Hematopoietic multipotent progenitor cell treated with erythropoietin and hydrocortisone succinate and interleukin-3 and kit ligand, for 6 days (in vitro differentiated cells): Measurements from ENCODE around the gene SLC25A17.
"Not testable (repeated sequence)": the region's sequence is repeated elsewhere in the genome, so short reads cannot be mapped to it uniquely, and the experiment has no call there.

Experiments
- DNase-seq: peaks from one replicate; pipeline ENCODE4 v3.0.0-alpha.2; 2015

SLC25A17 gene

GRCh38 chr22:40753114-40753513, 66.0 kb downstream of the SLC25A17 start:
- DNase-seq = no peak

GRCh38 chr22:40751250-40751649, 67.9 kb downstream of the SLC25A17 start:
- no peak for DNase-seq

DNA sequence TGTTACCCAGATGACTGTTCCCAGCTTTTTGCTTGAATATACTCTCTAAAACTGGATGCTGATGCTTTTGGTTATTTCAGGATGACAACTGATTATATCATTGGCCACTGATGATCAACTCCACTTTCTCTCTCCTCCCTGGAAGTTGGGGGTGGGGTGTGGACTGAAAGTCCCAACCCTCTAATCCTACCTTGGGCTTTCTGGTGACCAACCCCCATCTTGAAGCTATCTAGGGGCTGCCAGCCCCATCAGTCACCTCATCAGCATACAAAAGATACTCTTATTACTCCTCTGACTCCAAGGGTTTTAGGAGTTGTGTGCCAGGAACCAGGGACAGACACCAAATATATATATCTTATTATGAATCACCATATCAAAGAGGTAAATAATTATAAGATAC, 69.3 kb downstream of the SLC25A17 start:
- no peak for DNase-seq

- DNase-seq = no peak
Measured at GRCh38 chr22:40748388-40749355, 70.5 kb downstream of the SLC25A17 start.

- no peak for DNase-seq
Measured at GRCh38 chr22:40747361-40747760, 71.8 kb downstream of the SLC25A17 start.

GRCh38 chr22:40746428-40747220, 72.5 kb downstream of the SLC25A17 start:
- DNase-seq = no peak

- DNase-seq = peak; percentile 18
Measured at GRCh38 chr22:40743768-40744167, 75.4 kb downstream of the SLC25A17 start.

DNA sequence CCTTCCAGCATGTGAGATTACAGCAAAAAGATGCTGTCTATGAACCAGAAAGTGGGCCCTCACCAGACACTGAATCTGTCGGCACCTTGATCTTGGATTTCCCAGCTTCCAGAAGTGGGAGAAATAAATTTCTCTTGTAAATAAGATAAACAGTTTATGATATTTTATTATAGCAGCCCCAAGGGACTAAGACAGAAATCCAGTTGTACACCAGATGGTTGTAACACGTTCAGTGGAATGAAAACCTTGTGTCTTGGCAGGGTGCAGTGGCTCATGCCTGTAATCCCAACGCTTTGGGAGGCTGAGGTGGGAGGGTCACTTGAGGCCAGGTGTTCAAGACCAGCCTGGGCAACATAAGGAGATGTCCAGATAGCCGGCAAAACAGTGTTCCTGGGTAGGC, 78.0 kb downstream of the SLC25A17 start:
- no peak for DNase-seq

DNA sequence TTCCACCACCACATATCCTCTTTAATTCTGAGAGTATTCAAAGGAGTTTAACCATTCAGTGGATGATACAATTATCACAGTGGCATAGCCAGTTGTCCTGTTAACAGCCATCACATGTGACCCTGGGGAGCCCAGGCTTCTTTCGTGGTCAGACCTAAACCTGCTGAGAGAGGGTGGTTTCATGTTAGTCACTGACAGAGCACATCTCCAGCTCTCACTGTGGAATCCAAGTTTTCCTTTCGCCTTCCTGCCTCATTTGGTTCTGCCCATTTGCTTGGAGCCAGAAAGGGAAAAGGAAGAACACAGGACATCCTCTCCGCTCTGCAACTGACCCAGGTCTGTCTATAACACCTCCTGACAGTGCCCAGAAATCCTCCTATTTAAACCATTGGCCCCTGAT, 79.4 kb downstream of the SLC25A17 start:
- DNase-seq = no peak

- DNase-seq = no peak
Measured at GRCh38 chr22:40733919-40734318, 85.2 kb downstream of the SLC25A17 start.

DNA sequence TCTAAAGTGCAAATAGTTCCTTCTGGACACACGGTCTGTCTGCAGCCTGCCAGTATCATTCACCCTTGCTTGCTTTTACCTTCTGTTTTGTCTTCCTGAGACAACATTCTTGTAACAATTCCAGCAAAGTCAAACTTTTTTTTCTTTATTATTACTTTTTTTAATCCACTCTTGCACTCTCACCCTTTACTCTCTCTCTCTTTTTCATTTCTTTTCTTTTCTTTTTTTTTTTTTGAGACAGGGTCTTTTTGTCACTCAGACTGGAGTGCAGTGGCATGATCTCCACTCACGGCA, 86.2 kb downstream of the SLC25A17 start:
- no peak for DNase-seq

DNA sequence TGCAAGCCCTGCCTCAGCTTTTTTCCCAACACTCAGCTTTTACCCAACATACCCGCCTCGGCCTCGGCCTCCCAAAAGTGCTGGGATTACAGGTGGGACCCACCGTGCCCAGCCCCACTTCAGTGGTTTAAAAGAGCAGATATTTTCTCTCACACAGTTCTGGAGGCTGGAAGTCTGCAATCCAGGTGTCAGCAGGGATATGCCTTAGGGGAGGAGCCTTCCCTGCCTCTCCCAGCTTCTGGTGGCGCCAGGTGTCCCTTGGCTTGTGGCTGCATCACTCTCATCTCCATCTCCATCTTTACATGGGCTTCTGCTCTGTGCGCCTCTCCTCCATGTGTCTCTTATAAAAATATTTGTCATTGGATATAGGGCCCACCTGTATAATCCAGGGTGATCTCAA, 89.9 kb downstream of the SLC25A17 start:
- no peak for DNase-seq

DNA sequence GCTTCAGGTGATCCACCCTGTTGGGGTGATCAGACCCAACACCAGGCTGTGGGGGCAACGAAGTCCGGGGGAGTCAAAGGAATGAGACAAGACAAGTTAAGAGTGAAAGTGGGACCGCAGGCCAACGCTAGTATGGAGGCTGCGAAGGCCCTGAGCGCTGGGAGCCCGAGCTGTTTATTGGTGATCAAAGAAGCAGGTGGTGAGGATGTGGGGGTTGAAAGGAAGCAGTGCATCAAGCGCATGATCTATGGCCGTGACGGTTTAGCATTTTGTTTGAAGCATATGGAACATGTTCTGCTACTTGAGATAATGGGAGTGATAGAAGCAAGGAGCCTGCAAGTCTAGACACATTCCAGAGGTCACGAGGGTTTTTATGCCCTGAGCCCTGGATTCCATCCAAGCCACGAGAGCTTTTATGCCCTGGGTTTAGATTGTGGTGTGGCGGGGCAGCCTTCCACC, 90.4 kb downstream of the SLC25A17 start:
- DNase-seq = peak; percentile 65

DNA sequence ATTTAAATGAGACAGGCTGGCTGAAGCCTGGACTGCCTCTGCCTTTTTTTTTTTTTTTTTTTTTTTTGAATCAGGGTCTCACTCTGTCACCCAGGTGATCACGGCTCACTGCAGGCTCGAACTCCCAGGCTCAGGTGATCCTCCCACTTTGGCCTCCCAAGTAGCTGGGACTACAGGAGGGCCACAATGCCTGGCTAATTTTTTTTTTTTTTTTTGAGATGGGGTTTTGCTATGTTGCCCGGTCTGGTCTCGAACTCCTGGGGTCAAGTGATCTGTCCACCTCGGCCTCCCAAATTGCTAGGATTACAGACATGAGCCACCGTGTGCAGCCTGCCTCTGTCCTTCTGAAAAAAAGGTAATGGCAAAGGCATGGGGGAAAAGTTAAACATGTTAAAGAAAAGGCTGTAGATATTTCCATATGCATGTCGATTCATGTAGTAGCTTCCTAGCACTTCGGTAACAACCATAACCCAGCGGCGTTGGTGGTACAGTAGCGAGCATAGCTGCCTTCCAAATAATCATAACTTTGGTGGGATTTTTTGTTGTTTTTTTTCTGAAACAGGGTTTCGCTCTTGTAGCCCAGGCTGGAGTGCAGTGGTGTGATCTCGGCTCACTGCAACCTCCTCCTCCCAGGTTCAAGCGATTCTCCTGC, 91.1 kb downstream of the SLC25A17 start:
- DNase-seq = no peak

DNA sequence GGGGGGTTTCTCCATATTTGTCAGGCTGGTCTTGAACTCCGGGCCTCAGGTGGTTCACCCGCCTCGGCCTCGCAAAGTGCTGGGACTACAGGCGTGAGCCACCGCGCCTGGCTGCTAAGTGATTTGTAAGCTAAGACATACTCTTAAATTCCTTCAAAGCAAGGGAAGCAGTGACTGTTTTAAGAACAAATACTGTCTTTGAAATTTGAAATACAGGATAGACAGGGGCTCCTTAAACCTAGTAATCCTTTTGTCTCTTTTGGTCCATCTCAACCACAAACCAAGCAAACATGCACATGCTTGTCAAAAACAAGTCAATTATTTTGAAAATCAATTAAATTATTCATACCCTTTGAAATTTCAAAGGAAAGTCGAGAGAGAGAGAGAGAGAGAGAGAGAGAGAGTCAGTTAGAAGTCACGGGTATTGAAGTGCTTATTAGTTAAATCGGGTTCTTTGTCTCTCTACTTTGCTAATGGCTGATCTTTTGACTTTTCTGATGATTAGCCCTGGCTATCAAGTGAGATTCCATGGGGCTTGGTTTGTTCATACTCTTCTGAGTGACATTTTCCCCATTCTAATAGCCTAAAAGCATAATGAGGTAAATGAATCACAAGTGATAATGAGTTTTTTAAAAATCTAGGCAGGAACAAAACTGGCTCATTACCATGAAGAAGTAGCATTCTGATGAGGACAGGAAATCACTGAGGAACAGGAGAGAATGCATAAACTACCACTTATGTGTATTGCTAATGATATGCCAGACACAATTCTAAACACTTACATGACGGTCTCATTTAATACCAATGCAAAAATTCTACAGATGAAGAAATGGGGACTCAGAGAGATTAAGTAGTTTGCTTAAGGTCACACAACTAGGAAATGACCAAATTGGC, 91.8 kb downstream of the SLC25A17 start:
- no peak for DNase-seq

DNA sequence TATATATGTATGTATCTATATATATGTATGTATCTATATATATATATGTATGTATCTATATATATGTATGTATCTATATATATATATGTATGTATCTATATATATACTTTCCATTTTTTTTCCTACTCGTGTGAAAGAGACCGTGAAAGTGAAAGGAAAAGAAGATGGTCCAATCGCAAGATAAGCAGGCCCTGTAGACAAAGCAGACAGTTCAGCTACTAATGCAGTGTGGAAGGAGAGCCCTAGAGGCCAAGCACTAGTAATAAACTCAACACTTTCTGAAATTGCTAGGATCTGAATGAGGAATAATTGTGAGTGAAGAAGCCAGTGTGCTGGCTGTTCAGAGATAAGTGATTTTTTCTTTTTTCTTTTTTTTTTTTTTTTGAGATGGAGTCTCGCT, 92.6 kb downstream of the SLC25A17 start:
- peak; percentile 80 for DNase-seq

GRCh38 chr22:40723396-40723933, 95.7 kb downstream of the SLC25A17 start:
- DNase-seq = no peak

DNA sequence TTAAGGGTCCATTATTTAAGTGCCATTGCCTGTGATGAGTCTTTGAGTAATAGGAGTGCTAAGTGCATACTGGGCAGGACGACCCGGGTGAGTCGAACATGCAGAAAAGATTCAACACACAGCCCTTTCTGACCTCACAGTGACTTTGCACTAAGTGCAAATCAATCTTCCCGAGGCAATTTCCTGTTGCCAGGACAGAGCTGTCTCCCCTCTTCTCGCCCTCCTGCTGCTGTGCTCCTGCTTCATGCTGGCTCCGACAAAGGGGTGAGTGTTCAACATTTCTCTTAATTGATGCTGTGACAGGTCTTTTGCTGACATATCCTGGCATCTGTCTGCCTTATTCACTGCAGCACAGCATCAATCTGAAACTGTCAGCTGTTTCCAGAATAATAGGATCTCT, 97.9 kb downstream of the SLC25A17 start:
- no peak for DNase-seq

DNA sequence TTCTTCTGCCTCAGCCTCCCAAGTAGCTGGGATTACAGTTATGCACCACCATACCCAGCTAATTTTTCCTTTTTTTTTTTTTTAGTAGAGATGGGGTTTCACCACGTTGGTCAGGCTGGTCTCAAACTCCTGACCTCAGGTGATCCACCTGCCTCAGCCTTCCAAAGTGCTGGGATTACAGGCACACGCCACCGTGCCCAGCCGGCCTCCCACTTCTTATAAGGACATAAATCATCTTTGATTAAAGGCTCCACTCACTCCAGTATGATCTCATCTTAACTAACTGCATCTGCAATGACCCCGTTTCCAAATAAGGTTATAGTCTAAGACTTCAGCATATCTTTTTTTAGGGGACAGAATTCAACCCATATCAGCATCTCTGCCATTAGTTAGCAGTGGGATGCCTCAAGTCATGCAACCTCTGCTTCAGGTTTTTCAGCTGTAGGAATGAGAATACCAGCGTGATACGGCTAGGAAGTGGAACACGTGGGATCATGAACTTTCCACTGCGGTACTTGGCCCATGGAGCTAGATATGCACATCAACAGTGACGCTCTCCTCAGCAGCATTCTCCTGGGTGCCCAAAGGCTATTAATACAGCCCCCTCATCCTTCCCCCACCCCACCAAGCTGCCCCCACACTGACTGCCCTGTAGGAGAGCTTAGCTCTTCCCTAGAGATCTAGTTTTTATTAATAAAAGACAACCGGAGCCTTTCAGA, 98.4 kb downstream of the SLC25A17 start:
- DNase-seq = no peak

DNA sequence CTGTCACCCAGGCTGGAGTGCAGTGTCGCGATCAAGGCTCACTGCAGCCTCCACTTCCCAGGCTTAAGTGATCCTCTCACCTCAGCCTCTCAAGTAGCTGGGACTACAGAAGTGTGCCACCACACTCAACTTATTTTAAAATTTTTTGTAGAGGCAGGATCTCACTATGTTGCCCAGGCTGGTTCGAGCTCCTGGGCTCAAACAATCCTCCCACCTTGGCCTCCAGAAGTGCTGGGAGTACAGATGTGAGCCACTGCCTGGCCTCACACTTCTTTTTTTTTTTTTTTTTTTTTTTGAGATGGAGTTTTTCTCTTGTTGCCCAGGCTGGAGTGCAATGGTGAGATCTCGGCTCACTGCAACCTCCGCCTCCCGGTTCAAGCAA, 99.0 kb downstream of the SLC25A17 start:
- not testable (repeated sequence) for DNase-seq
